HUES64 (cell line): Measurements from ENCODE around the gene CFAP107. TPM values are rescaled to one million over a fixed set of nuclear protein-coding genes. Genes with fewer than 3 reads are reported as not detected.

Experiments
- H3K27ac ChIP-seq: 2 replicates; pipeline ENCODE4 v1.7.0; 2013; ENCODE audit warnings: low read depth, low read length, inconsistent platforms
- H3K27me3 ChIP-seq: 2 replicates; pipeline ENCODE4 v1.6.1; 2013; ENCODE audit warnings: mild to moderate bottlenecking, low read length; ENCODE audit not compliant: insufficient read depth
- H3K36me3 ChIP-seq: 2 replicates; pipeline ENCODE4 v1.6.1; 2013; ENCODE audit warnings: mild to moderate bottlenecking, low read length; ENCODE audit not compliant: insufficient read depth
- H3K4me1 ChIP-seq: 2 replicates; pipeline ENCODE4 v1.6.1; 2013; ENCODE audit warnings: mild to moderate bottlenecking, low read length, moderate library complexity; ENCODE audit not compliant: insufficient read depth
- H3K4me3 ChIP-seq: 2 replicates; pipeline ENCODE4 v1.5.1; 2013; ENCODE audit warnings: mild to moderate bottlenecking, low read length, moderate library complexity
- H3K9ac ChIP-seq: 2 replicates; pipeline ENCODE4 v1.6.1; 2013; ENCODE audit warnings: mild to moderate bottlenecking, low read depth, low read length
- H3K9me3 ChIP-seq: 2 replicates; pipeline ENCODE4 v1.6.1; 2013; ENCODE audit warnings: low read depth, low read length; ENCODE audit not compliant: insufficient read depth
- WGBS: fragments of 150-250, 120-280 bp; methylation state at CpG from one replicate; pipeline ENCODE4 v1.1.7; 2013; ENCODE audit warnings: missing lambda C conversion rate; 5-methylcytosine and 5-hydroxymethylcytosine counted together
- polyA plus RNA-seq, 2 experiments: library from polyadenylated mRNA; stranded (reverse); fragments of 50-300 nt; gene quantifications; one replicate each; pipeline ENCODE4 v1.2.3, GENCODE V29; 2013

The CFAP107 gene, protein sequence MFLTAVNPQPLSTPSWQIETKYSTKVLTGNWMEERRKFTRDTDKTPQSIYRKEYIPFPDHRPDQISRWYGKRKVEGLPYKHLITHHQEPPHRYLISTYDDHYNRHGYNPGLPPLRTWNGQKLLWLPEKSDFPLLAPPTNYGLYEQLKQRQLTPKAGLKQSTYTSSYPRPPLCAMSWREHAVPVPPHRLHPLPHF
- polyA plus RNA-seq (2013, experiment 1 of 2) = not detected
- polyA plus RNA-seq (2013, experiment 2 of 2) = not detected

DNA sequence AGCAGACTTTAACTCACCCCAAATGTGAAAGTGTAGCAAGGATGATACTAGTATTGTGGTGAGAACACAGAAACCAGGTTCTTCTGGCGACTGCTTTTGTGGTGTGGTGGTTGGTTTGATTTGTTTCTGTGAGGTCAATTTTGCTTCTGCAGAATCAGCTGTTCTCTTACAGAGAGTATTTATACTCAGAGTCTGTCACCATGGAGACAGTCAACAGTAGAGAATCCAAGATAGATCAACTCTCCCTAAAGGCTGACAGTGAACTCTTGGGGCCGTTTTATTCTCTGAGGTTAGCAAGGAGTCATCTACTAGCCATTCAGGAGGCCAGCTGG lies at the start of gene CFAP107:
Gene CFAP107 (plus strand): TSS at position 209 of the 332 bp plus-strand sequence. CDS start 231 bp downstream, outside the sequence.
- no peaks in the 10 kb centered on the region for H3K27me3 ChIP-seq
- no peak within 1 kb of the TSS for H3K9ac ChIP-seq
- H3K9me3 ChIP-seq = 0 out of 2 replicates have a peak, but pooled peaks cover 5% of the 10 kb centered on the region
- H3K36me3 ChIP-seq = no peaks in the 10 kb centered on the region
- no peak within 1 kb of the TSS for H3K27ac ChIP-seq
- WGBS = 87% methylated on average over 2 of the region's 2 CpGs
- H3K4me3 ChIP-seq = no peak within 1 kb of the TSS
- no peaks in the 10 kb centered on the region for H3K4me1 ChIP-seq

DNA sequence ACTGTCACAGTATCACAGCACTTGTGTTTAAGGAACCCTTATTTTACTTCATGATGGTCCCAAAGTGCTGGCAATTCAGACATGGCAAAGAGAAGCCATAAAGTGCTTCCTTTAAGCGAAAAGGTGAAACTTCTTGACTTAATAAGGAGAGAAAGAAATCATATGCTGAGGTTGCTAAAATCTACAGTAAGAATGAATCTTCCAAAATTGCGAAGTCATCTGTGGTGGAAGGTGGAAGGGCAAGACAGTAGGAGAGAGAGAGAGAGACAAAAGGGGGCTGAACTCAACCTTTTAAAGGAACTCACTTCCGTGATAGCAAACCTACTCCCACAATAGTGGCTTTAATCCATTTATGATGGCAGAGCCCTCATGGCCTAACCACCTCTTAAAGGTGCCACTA lies 49.3 kb upstream of the CFAP107 start:
- Histone ChIP-seq H3K9me3 (0 out of 2 replicates have a peak, but pooled peaks cover 4% of the 10 kb centered on the region), H3K4me3 (no peak overlapping the region), H3K9ac (no peak overlapping the region), H3K27me3 (no peaks in the 10 kb centered on the region), H3K27ac (no peak overlapping the region), H3K4me1 (no peaks in the 10 kb centered on the region), H3K36me3 (no peaks in the 10 kb centered on the region)
- WGBS = 90% methylated on average over 2 of the region's 3 CpGs

DNA sequence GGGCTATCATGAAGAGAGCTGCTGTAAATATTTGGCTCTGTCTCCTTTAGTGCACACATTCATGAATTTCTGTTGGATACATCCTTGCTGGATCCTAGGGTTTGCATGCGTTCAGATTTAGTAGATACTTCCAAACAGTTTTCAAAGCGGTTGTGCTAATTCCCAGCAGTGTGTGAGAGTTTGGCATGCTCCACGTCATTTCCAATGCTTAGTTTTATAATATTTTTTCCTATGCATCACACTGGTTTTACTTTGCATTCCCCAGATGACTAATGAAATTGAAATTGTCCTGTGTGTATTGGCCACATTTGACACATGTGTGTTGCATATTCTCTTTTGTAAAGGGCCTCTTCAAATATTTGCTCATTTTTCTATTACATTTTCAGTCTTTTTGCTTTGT lies 48.6 kb upstream of the CFAP107 start:
- H3K9me3 ChIP-seq = 0 out of 2 replicates have a peak, but pooled peaks cover 4% of the 10 kb centered on the region
- no peaks in the 10 kb centered on the region for H3K4me1 ChIP-seq
- no peaks in the 10 kb centered on the region for H3K36me3 ChIP-seq
- no peaks in the 10 kb centered on the region for H3K27me3 ChIP-seq
- no peak overlapping the region for H3K27ac ChIP-seq
- WGBS = 96% methylated on average over 3 of the region's 3 CpGs
- no peak overlapping the region for H3K9ac ChIP-seq
- H3K4me3 ChIP-seq = no peak overlapping the region

DNA sequence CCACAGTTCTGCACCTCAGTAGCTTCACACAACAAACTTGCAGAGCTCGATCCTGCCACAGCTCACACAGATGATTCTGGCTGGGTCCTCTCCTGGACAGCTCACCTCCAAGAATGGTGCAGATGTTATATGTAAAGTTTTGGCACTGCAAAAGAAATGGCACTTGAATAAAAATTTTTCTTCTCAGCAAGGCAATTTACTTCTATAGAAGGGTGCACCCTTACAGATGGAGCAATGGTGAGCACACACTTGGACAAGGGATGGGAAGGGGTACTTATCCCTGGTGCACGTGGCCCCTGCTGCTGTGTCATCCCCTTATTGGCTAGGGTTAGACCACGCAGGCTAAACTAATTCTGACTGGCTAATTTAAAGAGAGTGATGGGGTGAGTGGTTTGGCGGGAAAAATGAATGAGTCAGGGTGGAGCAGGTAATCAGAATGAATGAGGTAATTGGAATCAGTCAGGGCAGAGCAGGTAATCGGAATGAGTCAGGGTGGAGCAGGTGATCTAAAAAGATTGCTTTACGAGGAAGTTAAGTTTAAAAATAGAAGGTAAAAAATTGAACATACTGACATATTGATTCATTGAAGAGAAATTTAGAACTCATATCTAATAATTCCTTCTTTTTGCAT lies 42.1 kb upstream of the CFAP107 start:
- no peak overlapping the region for H3K27ac ChIP-seq
- H3K4me3 ChIP-seq = no peak overlapping the region
- no peaks in the 10 kb centered on the region for H3K27me3 ChIP-seq
- no peaks in the 10 kb centered on the region for H3K36me3 ChIP-seq
- 94% methylated on average over 6 of the region's 6 CpGs for WGBS
- no peak overlapping the region for H3K9ac ChIP-seq
- H3K9me3 ChIP-seq = peaks cover 18% of the 10 kb centered on the region; the same call in 1 of the 2 replicates
- H3K4me1 ChIP-seq = no peaks in the 10 kb centered on the region

DNA sequence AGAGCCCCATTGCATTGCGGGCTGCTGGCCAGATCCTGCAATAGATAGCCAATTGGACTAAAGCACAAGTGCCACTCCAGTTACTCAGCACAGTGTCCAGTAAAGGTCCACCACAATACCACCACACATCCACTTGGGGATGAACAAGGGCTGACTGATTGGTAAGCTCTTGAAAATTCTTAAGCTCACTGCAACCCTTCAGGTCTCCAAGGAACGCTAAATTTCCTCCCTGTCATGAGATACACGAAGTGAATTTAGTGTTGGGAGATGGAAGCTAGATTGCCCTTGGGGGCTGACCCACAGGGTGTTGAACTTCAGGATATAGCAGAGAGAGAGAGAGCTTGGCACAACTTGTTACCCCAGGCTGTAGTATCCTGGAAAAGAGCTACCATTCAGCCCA lies 39.9 kb upstream of the CFAP107 start:
- Histone ChIP-seq H3K27me3 (no peaks in the 10 kb centered on the region), H3K4me1 (no peaks in the 10 kb centered on the region), H3K4me3 (no peak overlapping the region), H3K36me3 (no peaks in the 10 kb centered on the region), H3K9me3 (peaks cover 14% of the 10 kb centered on the region; the same call in 1 of the 2 replicates), H3K27ac (no peak overlapping the region), H3K9ac (no peak overlapping the region)
- WGBS = 89% methylated on average over 3 of the region's 3 CpGs

DNA sequence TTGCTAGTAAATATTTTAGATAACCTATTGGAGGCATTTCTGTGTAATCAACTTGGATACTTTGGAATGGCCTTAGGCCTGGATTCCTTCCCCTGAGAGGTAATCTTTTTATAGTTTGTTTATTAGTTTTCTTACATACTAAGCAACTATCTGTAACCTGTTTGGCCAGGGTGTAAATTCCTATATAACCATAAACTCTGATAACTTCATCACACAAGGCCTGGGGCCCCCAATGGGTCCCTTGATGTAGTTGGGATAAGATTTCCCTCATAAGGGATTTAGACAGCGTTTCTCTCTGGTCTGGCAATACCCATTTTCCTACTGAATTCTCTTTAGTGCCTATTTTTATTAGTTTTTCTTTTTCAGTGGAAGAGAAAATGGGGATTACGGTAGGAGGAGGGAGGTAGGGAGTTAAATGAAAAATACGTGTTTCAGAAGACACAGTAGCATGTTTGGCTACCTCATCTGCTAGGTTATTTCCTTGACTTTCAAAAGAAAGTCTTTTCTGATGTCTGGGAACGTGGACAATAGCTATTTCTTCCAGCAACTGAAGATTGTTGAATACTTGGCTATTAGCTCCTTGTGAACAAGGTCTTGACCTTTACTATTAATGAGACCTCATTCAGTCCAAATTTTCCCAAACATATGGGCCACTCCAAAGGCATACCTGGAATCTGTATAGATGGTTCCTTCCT lies 37.5 kb upstream of the CFAP107 start:
- Histone ChIP-seq H3K27me3 (no peaks in the 10 kb centered on the region), H3K27ac (no peak overlapping the region), H3K9me3 (peaks cover 9% of the 10 kb centered on the region; the same call in 1 of the 2 replicates), H3K9ac (no peak overlapping the region), H3K36me3 (no peaks in the 10 kb centered on the region), H3K4me3 (no peak overlapping the region), H3K4me1 (peaks cover 19% of the 10 kb centered on the region)
- 93% methylated on average over 3 of the region's 4 CpGs for WGBS

DNA sequence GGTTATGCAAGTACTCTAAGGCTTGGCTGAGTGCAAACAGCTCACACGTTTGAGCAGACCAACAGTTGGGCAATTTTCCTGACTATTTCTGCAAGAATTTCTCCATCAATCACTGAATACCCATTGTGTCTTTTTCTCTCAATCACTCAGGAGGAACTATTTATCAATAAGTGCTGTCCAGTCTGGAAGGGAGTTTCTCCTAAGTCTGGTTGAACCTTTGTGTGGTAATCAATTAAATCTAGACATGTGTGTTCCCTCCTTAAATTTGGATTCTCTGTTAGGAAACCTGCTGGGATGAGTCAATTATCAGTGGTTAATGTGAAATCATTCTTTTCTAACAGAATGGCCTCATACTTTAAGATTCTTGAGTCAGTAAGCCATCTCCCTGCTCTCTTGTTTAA lies 36.9 kb upstream of the CFAP107 start:
- Histone ChIP-seq H3K4me3 (no peak overlapping the region), H3K27ac (no peak overlapping the region), H3K9ac (no peak overlapping the region), H3K27me3 (no peaks in the 10 kb centered on the region), H3K9me3 (peaks cover 4% of the 10 kb centered on the region; the same call in 1 of the 2 replicates), H3K4me1 (peaks cover 22% of the 10 kb centered on the region), H3K36me3 (no peaks in the 10 kb centered on the region)
- WGBS = 83% methylated on average over 1 of the region's 1 CpG

DNA sequence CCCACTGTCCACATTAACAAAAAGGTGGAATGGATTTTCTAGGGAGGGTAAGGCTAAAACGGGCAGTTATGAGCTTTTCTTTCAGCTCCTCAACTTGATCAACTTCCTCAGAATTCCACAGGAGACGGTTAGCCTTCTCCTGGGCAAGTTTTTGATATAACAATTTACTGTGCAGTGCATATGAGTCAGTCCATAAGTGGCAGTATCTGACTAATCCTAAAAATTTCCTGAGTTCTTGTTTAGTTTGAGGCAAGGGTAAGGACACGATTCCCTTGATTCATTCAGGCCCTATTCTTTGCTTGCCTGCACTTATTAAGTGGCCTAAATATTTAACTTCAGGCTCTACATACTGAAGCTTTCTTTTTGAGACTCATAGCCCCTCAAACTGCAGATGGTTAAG lies 36.3 kb upstream of the CFAP107 start:
- H3K9me3 ChIP-seq = peaks cover under 1% of the 10 kb centered on the region; the same call in 1 of the 2 replicates
- 93% methylated on average over 3 of the region's 3 CpGs for whole genome bisulfite sequencing
- no peak overlapping the region for H3K9ac ChIP-seq
- no peak overlapping the region for H3K27ac ChIP-seq
- peaks cover 27% of the 10 kb centered on the region for H3K4me1 ChIP-seq
- no peaks in the 10 kb centered on the region for H3K36me3 ChIP-seq
- H3K27me3 ChIP-seq = no peaks in the 10 kb centered on the region
- no peak overlapping the region for H3K4me3 ChIP-seq

DNA sequence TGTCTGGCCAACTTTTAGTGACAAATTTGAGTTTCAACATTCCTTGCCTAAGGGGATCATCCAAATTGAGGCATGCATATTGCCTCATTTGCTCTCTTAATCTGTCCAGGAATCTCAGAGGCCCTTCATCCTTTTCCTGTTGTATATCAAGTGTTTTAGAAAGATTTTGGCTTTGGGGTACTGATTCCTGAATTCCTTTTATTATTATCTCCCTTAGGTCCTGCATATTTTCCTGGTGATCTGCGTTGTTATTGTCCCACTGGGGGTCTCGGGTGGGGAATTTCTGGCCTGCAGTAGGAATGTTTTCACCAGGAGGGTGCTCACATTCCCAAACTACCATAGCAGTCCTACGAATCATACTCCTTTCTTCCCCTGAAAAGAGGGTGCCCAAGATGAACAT lies 34.5 kb upstream of the CFAP107 start:
- Histone ChIP-seq H3K9ac (no peak overlapping the region), H3K4me1 (peaks cover 44% of the 10 kb centered on the region), H3K27ac (no peak overlapping the region), H3K4me3 (no peak overlapping the region), H3K9me3 (no peaks in the 10 kb centered on the region), H3K27me3 (no peaks in the 10 kb centered on the region), H3K36me3 (no peaks in the 10 kb centered on the region)
- 83% methylated on average over 3 of the region's 3 CpGs for WGBS

DNA sequence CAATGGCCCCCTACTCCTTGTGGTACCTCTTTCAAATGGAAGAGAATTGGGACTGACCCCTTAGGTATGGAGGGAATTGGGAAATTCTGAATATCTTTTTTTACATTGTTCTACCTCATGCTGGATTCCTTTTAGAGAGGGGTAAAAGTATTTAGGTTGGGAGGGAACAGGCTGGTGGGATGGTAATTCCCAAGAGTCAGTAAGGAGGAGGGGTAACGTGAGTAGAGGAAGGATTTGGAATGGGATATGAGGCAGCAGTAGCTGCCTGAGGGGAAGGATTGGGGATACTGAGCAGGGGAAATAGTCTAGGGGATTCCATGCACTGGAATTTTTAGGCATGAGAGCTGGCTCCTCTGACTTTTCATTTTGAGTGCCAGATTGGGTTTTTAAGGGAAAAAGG lies 33.9 kb upstream of the CFAP107 start:
- Histone ChIP-seq H3K27ac (no peak overlapping the region), H3K27me3 (no peaks in the 10 kb centered on the region), H3K4me3 (no peak overlapping the region), H3K9me3 (no peaks in the 10 kb centered on the region), H3K36me3 (no peaks in the 10 kb centered on the region), H3K9ac (no peak overlapping the region), H3K4me1 (peaks cover 50% of the 10 kb centered on the region)
- 65% methylated on average over 1 of the region's 1 CpG for WGBS

DNA sequence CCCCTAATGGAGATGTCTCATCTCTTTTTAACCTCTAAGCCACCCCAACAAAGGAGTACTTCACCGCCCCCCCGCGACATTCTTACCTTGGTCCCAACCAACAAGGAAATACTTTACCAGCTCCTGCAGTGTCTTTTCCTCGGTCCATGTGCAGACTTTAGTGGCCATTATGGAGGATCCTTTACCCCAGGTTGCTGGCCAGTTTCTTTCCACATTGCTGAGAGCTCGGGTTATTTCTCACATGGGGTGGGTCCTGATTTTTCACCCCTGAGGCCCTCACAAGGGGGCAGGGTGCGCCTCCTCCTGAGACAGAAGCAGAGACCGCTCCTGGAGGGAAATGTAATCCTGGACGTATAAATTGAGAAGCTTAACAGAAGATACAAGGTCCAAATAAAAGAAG lies 33.1 kb upstream of the CFAP107 start:
- WGBS = 85% methylated on average over 8 of the region's 8 CpGs
- Histone ChIP-seq H3K27me3 (no peaks in the 10 kb centered on the region), H3K36me3 (no peaks in the 10 kb centered on the region), H3K9me3 (no peaks in the 10 kb centered on the region), H3K9ac (peak overlapping the region; percentile 48), H3K4me3 (no peak overlapping the region), H3K4me1 (peaks cover 58% of the 10 kb centered on the region), H3K27ac (peak overlapping the region; percentile 48; the same call in 1 of the 2 replicates)
